Esophagus squamous epithelium (tissue), 5 donors: ENCODE data around the gene FBXW5. TPM values are rescaled to one million over a fixed set of nuclear protein-coding genes. Genes with fewer than 3 reads are reported as not detected.

Source experiments
- DNase-seq: peaks from one replicate; lab custom pipeline; 2025; lab: John Stamatoyannopoulos, UW
- H3K27ac ChIP-seq, 4 donors: fragments of 200-600 bp; sonication (generic); one replicate each; pipeline ENCODE4 v1.5.1; 2016 to 2019; ENCODE audit warnings: mild to moderate bottlenecking in 1 of 4
- H3K27me3 ChIP-seq, 4 donors: fragments of 200-600 bp; sonication (generic); 1 replicate in 3 of 4; 2 replicates in 1 of 4; pipeline versions ENCODE4 v1.5.1 to v1.6.0; 2017 to 2021; ENCODE audit warnings: antibody characterized with exemption in 1 of 4
- H3K36me3 ChIP-seq, 3 donors: fragments of 200-600 bp; sonication (generic); one replicate each; pipeline ENCODE4 v1.5.1; 2016 to 2019
- H3K4me1 ChIP-seq, 3 donors: fragments of 200-600 bp; sonication (generic); one replicate each; pipeline ENCODE4 v1.5.1; 2017 to 2019
- H3K4me3 ChIP-seq, 4 donors: fragments of 200-600 bp; sonication (generic); 1 replicate in 3 of 4; 2 replicates in 1 of 4; pipeline ENCODE4 v1.5.1; 2016 to 2019; ENCODE audit warnings: mild to moderate bottlenecking in 2 of 4, moderate library complexity in 1 of 4
- H3K9me3 ChIP-seq, 3 donors: fragments of 200-600 bp; sonication (generic); one replicate each; pipeline ENCODE4 v1.5.1; 2016 to 2019
- POLR2A ChIP-seq, 4 donors: fragments of 450-650 bp; IDR thresholded peaks; one replicate each; pipeline ENCODE4 v1.6.1; 2017; ENCODE audit warnings: antibody characterized with exemption in 4 of 4, mild to moderate bottlenecking in 4 of 4, moderate library complexity in 3 of 4
- WGBS, 2 donors: methylation state at CpG; one replicate each; pipeline ENCODE4 v1.1.5; 2018; 5-methylcytosine and 5-hydroxymethylcytosine counted together
- intact Hi-C: fragments of 100-400 bp; cut with DNase I; formaldehyde crosslinking; loops from one replicate; pipeline ENCODE4 v1.15.0; 2022
- total RNA-seq, 4 donors: library from RNA; depleted of rRNA; stranded (reverse); fragments of >200 nt; gene quantifications; one replicate each; pipeline ENCODE4 v1.1.0, GENCODE V29; 2016
- TF ChIP-seq, protein P1 (sequence below), 6 experiments: fragments of 450-650 bp in 4 of 6; fragments of 200-600 bp in 2 of 6; sonication (generic) in 2 of 6; IDR thresholded peaks; one replicate each; pipeline ENCODE4 v1.5.1; 2016 to 2019; ENCODE audit warnings: antibody characterized with exemption in 6 of 6, mild to moderate bottlenecking in 4 of 6, moderate library complexity in 4 of 6
- donor health status: DM: yes; HTN: yes; CAD: no.

Gene FBXW5
- total RNA-seq, 4 donors from 2014 or later, result 146 to 210 (median 163) TPM

- no peak for TF ChIP-seq POLR2A (IDR thresholded peaks at IDR 0.05)
- H3K4me3 ChIP-seq, result no peak overlapping the region
- WGBS, 2 donors, result 91 to 98% methylated on average over 9 to 11 of the region's 15 CpGs
- DNase-seq, result no peak
- intact Hi-C loops, result no loop called here
- H3K27ac ChIP-seq, result no peak overlapping the region
- peaks cover 21 to 98% (median 37%) of the 10 kb centered on the region in 3 donors for H3K36me3 ChIP-seq
- H3K27me3 ChIP-seq, result no peaks in the 10 kb centered on the region
- peaks cover 0 to 14% (median 0%) of the 10 kb centered on the region in 3 donors for H3K4me1 ChIP-seq
- H3K9me3 ChIP-seq, result no peaks in the 10 kb centered on the region
Observed at GRCh38 chr9:136920069-136920468, 24.5 kb downstream of the FBXW5 start.

DNA sequence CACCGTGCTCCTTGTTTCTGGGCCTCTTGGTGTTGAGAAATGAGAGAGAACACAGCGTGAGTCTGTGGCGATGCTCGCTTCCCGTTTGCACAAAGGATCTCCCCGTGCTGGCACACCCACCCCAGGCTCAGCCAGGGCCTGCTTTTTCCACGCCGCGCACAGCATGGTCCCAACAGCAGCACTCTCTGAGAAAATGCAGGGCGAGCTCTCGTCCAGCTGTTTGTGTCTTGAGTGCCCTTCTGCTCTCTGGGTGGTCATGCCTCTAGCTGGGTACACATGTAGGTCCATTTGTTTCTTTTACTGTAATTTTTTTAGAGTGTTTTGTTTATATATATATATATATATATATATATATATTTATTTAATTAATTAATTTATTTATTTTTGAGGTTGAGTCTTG lies 26.6 kb downstream of the FBXW5 start:
- Histone ChIP-seq H3K27me3 (no peaks in the 10 kb centered on the region), H3K36me3 (peaks cover 27 to 98% (median 39%) of the 10 kb centered on the region in 3 donors), H3K27ac (no peak overlapping the region), H3K9me3 (no peaks in the 10 kb centered on the region), H3K4me1 (peaks cover 0 to 12% (median 0%) of the 10 kb centered on the region in 3 donors), H3K4me3 (no peak overlapping the region)
- 82 to 94% methylated on average over 7 of the region's 11 CpGs for WGBS, 2 donors
- no peak for DNase-seq
- TF ChIP-seq, protein P1, sequence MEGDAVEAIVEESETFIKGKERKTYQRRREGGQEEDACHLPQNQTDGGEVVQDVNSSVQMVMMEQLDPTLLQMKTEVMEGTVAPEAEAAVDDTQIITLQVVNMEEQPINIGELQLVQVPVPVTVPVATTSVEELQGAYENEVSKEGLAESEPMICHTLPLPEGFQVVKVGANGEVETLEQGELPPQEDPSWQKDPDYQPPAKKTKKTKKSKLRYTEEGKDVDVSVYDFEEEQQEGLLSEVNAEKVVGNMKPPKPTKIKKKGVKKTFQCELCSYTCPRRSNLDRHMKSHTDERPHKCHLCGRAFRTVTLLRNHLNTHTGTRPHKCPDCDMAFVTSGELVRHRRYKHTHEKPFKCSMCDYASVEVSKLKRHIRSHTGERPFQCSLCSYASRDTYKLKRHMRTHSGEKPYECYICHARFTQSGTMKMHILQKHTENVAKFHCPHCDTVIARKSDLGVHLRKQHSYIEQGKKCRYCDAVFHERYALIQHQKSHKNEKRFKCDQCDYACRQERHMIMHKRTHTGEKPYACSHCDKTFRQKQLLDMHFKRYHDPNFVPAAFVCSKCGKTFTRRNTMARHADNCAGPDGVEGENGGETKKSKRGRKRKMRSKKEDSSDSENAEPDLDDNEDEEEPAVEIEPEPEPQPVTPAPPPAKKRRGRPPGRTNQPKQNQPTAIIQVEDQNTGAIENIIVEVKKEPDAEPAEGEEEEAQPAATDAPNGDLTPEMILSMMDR (IDR thresholded peaks at IDR 0.05), result no peak
- TF ChIP-seq POLR2A (IDR thresholded peaks at IDR 0.05), result no peak
- intact Hi-C loops, result no loop called here

DNA sequence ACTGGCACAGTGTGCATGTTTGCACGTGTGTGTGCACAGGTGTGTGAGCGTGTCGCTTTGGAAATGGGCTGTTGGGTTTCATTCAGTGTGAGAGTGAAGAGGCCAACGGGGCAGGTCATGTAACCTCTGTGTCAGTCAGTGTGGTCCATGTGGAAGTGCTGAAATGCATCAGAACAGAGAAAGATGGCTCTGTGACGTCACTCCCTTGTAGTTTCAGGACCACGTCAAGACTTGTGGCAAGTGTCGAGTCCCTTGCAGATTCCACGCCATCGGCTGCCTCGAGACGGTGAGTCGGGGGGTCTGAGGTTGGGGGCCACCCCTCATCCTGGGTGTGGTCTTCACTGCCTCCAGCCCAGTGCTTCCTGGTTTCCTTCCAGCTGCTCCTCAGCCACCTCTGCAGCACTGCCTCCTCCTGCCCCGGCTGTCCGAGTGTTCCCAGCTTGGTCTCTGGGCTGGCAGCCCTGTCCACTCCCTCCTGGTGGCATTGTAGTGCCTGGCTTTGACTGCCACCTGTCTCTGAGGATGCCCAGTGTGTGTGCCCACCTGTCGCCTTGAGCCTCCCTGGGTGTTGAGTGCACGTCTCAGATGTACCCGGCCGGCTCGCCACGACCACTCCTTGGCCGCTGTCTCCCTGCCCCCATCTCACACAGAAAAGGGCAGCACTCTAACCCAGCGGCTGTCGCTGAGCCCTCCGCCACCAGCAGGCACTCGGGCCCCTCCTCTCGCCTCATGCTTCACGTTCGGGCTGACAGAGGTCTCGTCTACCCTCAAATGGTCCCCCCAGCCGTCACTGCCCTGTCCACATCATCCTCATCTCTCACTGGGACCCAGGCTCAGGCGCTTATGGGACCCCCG lies 28.0 kb downstream of the FBXW5 start:
- TF ChIP-seq, protein P1 (IDR thresholded peaks at IDR 0.05), result no peak
- no peak for TF ChIP-seq POLR2A (IDR thresholded peaks at IDR 0.05)
- intact Hi-C loops, result no loop called here
- H3K27me3 ChIP-seq, result no peaks in the 10 kb centered on the region
- H3K9me3 ChIP-seq, result no peaks in the 10 kb centered on the region
- H3K4me3 ChIP-seq, result no peak overlapping the region
- peaks cover 27 to 98% (median 37%) of the 10 kb centered on the region in 3 donors for H3K36me3 ChIP-seq
- WGBS, 2 donors, result 89 to 90% methylated on average over 27 to 28 of the region's 32 CpGs
- no peak for DNase-seq
- peaks cover 0 to 4% (median 0%) of the 10 kb centered on the region in 3 donors for H3K4me1 ChIP-seq
- no peak overlapping the region for H3K27ac ChIP-seq

GRCh38 chr9:136915632-136916329 lies 28.8 kb downstream of the FBXW5 start:
- Histone ChIP-seq H3K9me3 (no peaks in the 10 kb centered on the region), H3K36me3 (peaks cover 21 to 98% (median 29%) of the 10 kb centered on the region in 3 donors), H3K4me3 (no peak overlapping the region), H3K27me3 (no peaks in the 10 kb centered on the region), H3K27ac (no peak overlapping the region), H3K4me1 (no peaks in the 10 kb centered on the region)
- intact Hi-C loops, result no loop called here
- no peak for DNase-seq
- no peak for TF ChIP-seq POLR2A (IDR thresholded peaks at IDR 0.05)
- TF ChIP-seq, protein P1 (IDR thresholded peaks at IDR 0.05), result no peak
- WGBS, 2 donors, result 83 to 90% methylated on average over 18 to 20 of the region's 21 CpGs

GRCh38 chr9:136913701-136914438 lies 30.7 kb downstream of the FBXW5 start:
- intact Hi-C loops, result no loop called here
- Histone ChIP-seq H3K4me3 (no peak overlapping the region), H3K9me3 (no peaks in the 10 kb centered on the region), H3K4me1 (no peaks in the 10 kb centered on the region), H3K27ac (no peak overlapping the region), H3K36me3 (peaks cover 10 to 98% (median 25%) of the 10 kb centered on the region in 3 donors), H3K27me3 (no peaks in the 10 kb centered on the region)
- no peak for DNase-seq
- WGBS, 2 donors, result 87 to 92% methylated on average over 7 to 14 of the region's 17 CpGs
- TF ChIP-seq, protein P1 (IDR thresholded peaks at IDR 0.05), result no peak
- TF ChIP-seq POLR2A (IDR thresholded peaks at IDR 0.05), result no peak
